Prostate gland (tissue), 2 donors: ENCODE measurements around the gene C6orf136.

Experiments
- CTCF ChIP-seq, 4 experiments: fragments of 200-600 bp in 2 of 4; fragments of 450-650 bp in 2 of 4; sonication (generic) in 2 of 4; IDR thresholded peaks; 1 replicate in 3 of 4; 2 replicates in 1 of 4; pipeline ENCODE4 v1.5.1; 2016 to 2019; ENCODE audit warnings: antibody characterized with exemption in 4 of 4, mild to moderate bottlenecking in 2 of 4, moderate library complexity in 2 of 4
- POLR2A ChIP-seq: fragments of 450-650 bp; IDR thresholded peaks from one replicate; pipeline ENCODE4 v1.6.1; 2016; ENCODE audit warnings: antibody characterized with exemption, mild to moderate bottlenecking
- POLR2AphosphoS5 ChIP-seq: sonication (generic); formaldehyde crosslinking; IDR thresholded peaks from one replicate; pipeline ENCODE4 v1.6.1; 2017; ENCODE audit warnings: antibody characterized with exemption

- TF ChIP-seq CTCF (IDR thresholded peaks at IDR 0.05), result no peak
- TF ChIP-seq POLR2A, result peak; percentile 63
- TF ChIP-seq POLR2AphosphoS5, result peak; percentile 74
Measured at GRCh38 chr6:30686908-30687658, 40.1 kb downstream of the C6orf136 start.
